Tibial nerve (tissue), 4 donors: ENCODE results near the gene MANBA.

Experiments used
- CTCF ChIP-seq, 5 experiments: fragments of 200-600 bp in 3 of 5; fragments of 450-650 bp in 2 of 5; sonication (generic) in 3 of 5; IDR thresholded peaks; one replicate each; pipeline ENCODE4 v1.5.1; 2016 to 2019; ENCODE audit warnings: antibody characterized with exemption in 5 of 5, mild to moderate bottlenecking in 3 of 5, moderate library complexity in 2 of 5
- EP300 ChIP-seq, 2 donors: sonication (generic); formaldehyde crosslinking; IDR thresholded peaks; one replicate each; pipeline ENCODE4 v1.6.1; 2017; ENCODE audit warnings: antibody characterized with exemption in 2 of 2, mild to moderate bottlenecking in 1 of 2

GRCh38 chr4:102717448-102718092, 43.2 kb downstream of the MANBA start:
- no peak for TF ChIP-seq CTCF (IDR thresholded peaks at IDR 0.05)
- no peak for TF ChIP-seq EP300 (IDR thresholded peaks at IDR 0.05)
